Measurements from ENCODE around the gene RBM4. TPM values are rescaled to one million over a fixed set of nuclear protein-coding genes. Genes with fewer than 3 reads are reported as not detected.

Gene RBM4
- total and polyA plus RNA-seq, 9 donors: 98.1 to 167 (median 147) TPM

DNA sequence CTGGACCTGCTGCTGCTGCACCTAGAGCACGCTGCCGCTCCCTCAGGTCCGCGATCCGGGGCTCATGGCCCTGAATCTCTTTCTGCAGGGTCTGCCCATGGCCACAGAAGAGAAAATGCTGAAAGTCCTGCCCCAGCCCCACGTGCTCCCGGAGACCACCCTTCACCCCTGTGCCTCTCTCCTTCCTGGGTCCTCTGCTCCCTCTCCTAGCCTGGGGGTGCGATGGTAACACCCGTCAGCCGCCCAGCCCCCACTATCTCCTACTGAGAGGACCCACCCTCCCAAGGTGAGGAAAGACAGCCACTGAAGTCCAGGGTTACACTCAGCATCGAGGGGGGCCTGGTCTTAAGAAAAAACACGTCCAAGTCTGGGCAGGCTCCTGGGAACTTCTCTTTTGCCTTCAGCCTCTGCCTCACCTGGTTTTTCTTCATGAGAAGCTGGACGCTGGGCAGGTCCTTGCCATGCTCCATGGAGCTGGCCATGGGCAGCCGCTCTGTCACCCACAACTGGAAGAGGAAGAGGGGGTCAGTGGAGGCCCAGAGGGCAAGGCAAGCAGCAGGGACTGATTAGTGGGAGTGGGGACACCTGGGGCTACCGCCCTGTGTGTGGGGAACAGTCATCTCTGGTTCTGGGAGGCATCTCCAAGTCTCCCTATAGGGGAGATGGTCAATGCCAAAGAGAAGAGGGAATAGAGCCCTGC lies 55.0 kb downstream of the RBM4 start:
- no peak for DNase-seq
- WGBS (ENCODE audit: insufficient coverage): 91% methylated on average over 14 of the region's 15 CpGs
- peaks cover 6% of the 10 kb centered on the region for H3K4me1 ChIP-seq (ENCODE audit: control insufficient read depth, insufficient read depth, low read length)

DNA sequence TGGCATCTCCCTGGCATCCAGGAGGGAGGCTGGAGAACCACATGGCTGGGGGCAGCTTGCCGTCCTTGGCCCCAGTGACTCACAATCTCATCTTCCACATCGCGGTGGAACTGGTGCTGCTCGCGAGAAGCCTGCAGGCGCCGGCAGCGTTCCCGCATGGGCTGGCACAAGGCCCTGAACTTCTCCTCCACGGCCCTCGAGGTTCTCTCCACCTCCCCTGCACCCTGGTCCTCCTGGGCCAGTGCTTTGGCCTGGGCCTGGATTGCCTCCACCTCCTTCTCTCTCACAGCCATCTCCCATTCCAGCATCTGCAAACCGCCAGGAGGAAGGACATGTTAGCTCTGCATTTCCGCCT lies 55.5 kb downstream of the RBM4 start:
- Histone ChIP-seq H3K36me3 (ENCODE audit: control insufficient read depth, insufficient read depth, low read length) (peaks cover 11% of the 10 kb centered on the region), H3K27ac (ENCODE audit: low read length) (no peak overlapping the region), H3K27me3 (ENCODE audit: control insufficient read depth, insufficient read depth, low read length) (no peaks in the 10 kb centered on the region), H3K4me3 (ENCODE audit: low read length) (no peak overlapping the region), H3K9me3 (replicated peaks; ENCODE audit: control insufficient read depth, low read depth, low read length) (no peaks in the 10 kb centered on the region), H3K4me1 (ENCODE audit: control insufficient read depth, insufficient read depth, low read length) (peaks cover 1% of the 10 kb centered on the region)
- DNase-seq: no peak
- 87% methylated on average over 13 of the region's 13 CpGs for WGBS (ENCODE audit: insufficient coverage)

More for the DNA sequence above, 55.0 kb downstream of the RBM4 start:
- Histone ChIP-seq H3K27ac (ENCODE audit: low read length) (no peak overlapping the region), H3K9me3 (replicated peaks; ENCODE audit: control insufficient read depth, low read depth, low read length) (no peaks in the 10 kb centered on the region), H3K36me3 (ENCODE audit: control insufficient read depth, insufficient read depth, low read length) (peaks cover 7% of the 10 kb centered on the region), H3K27me3 (ENCODE audit: control insufficient read depth, insufficient read depth, low read length) (no peaks in the 10 kb centered on the region), H3K4me3 (ENCODE audit: low read length) (no peak overlapping the region)

DNA sequence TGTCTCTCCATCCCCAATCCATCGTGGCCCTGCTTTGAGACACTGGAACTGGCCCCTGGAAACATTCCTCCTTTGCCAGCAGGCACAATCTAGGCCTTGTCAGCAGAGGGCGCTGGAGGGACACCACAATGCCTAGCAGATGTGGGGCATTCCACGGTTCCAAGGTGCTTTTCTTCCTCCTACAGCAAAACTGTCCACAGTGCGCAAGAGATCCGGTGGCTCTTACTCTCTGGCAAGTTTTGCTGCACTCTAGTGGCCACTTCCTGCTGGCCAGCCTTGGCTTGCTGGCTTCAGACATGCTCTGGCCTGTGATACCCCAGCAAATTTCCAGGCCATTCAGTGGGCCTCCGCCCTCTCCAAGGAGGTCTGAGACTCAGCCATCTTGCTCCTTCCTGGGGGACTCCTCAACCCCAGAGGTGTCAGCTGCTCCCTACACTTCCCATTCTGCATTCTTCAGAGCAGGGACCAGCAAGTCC lies 56.3 kb downstream of the RBM4 start:
- H3K9me3 ChIP-seq (replicated peaks; ENCODE audit: control insufficient read depth, low read depth, low read length): peaks cover 5% of the 10 kb centered on the region
- peaks cover 18% of the 10 kb centered on the region for H3K36me3 ChIP-seq (ENCODE audit: control insufficient read depth, insufficient read depth, low read length)
- WGBS (ENCODE audit: insufficient coverage): 17% methylated on average over 6 of the region's 6 CpGs
- no peak overlapping the region for H3K4me3 ChIP-seq (ENCODE audit: low read length)
- DNase-seq: peak; percentile 91
- H3K27ac ChIP-seq (ENCODE audit: low read length): no peak overlapping the region
- H3K4me1 ChIP-seq (ENCODE audit: control insufficient read depth, insufficient read depth, low read length): no peaks in the 10 kb centered on the region
- no peaks in the 10 kb centered on the region for H3K27me3 ChIP-seq (ENCODE audit: control insufficient read depth, insufficient read depth, low read length)

Other genes with a start within 250 kb of the RBM4 start
- gene NPAS4, start 217.7 kb upstream of the RBM4 start, total RNA-seq: 0.27 TPM
- under 1 TPM in 7 of 8 donors, not detected in 1; 0.05 to 0.57 (median 0.14) TPM for gene NPAS4, start 217.7 kb upstream of the RBM4 start, polyA plus RNA-seq (ENCODE audit: insufficient read depth in 1 of 8, insufficient read length in 8 of 8, low replicate concordance in 1 of 8)
- gene MRPL11, start 199.9 kb upstream of the RBM4 start, total RNA-seq: 59.0 TPM
- 10 to 100 TPM; 49.6 to 62.4 (median 54.9) TPM for gene MRPL11, start 199.9 kb upstream of the RBM4 start, polyA plus RNA-seq (ENCODE audit: insufficient read depth in 1 of 8, insufficient read length in 8 of 8, low replicate concordance in 1 of 8)
- gene PELI3, start 171.8 kb upstream of the RBM4 start, total RNA-seq: 8.2 TPM
- gene PELI3, start 171.8 kb upstream of the RBM4 start, polyA plus RNA-seq (ENCODE audit: insufficient read depth in 1 of 8, insufficient read length in 8 of 8, low replicate concordance in 1 of 8): 1 to 10 TPM; 4.7 to 6.5 (median 5.7) TPM
- 22.3 TPM for gene DPP3, start 158.3 kb upstream of the RBM4 start, total RNA-seq
- gene DPP3, start 158.3 kb upstream of the RBM4 start, polyA plus RNA-seq (ENCODE audit: insufficient read depth in 1 of 8, insufficient read length in 8 of 8, low replicate concordance in 1 of 8): 10 to 100 TPM; 18.5 to 27.2 (median 23.1) TPM
- gene BBS1, start 128.1 kb upstream of the RBM4 start, total RNA-seq: 18.8 TPM
- gene BBS1, start 128.1 kb upstream of the RBM4 start, polyA plus RNA-seq (ENCODE audit: insufficient read depth in 1 of 8, insufficient read length in 8 of 8, low replicate concordance in 1 of 8): 10 to 100 TPM; 13.2 to 22.6 (median 17.4) TPM
- 3.5 TPM for gene ZDHHC24, start 92.7 kb upstream of the RBM4 start, total RNA-seq
- 1 to 10 TPM; 3.2 to 4.7 (median 3.8) TPM for gene ZDHHC24, start 92.7 kb upstream of the RBM4 start, polyA plus RNA-seq (ENCODE audit: insufficient read depth in 1 of 8, insufficient read length in 8 of 8, low replicate concordance in 1 of 8)
- 81.6 TPM for gene ACTN3, start 91.8 kb upstream of the RBM4 start, total RNA-seq
- 100 to 1,000 TPM in 2 of 8 donors, 10 to 100 TPM in 5, 1 to 10 TPM in 1; 8.3 to 162 (median 39.3) TPM for gene ACTN3, start 91.8 kb upstream of the RBM4 start, polyA plus RNA-seq (ENCODE audit: insufficient read depth in 1 of 8, insufficient read length in 8 of 8, low replicate concordance in 1 of 8)
- 29.0 TPM for gene CTSF, start 70.1 kb upstream of the RBM4 start, total RNA-seq
- 10 to 100 TPM; 22.4 to 36.7 (median 25.8) TPM for gene CTSF, start 70.1 kb upstream of the RBM4 start, polyA plus RNA-seq (ENCODE audit: insufficient read depth in 1 of 8, insufficient read length in 8 of 8, low replicate concordance in 1 of 8)
- 0.09 TPM for gene CCDC87, start 45.6 kb upstream of the RBM4 start, total RNA-seq
- under 1 TPM; 0.10 to 0.15 (median 0.13) TPM for gene CCDC87, start 45.6 kb upstream of the RBM4 start, polyA plus RNA-seq (ENCODE audit: insufficient read depth in 1 of 8, insufficient read length in 8 of 8, low replicate concordance in 1 of 8)
- 32.1 TPM for gene CCS, start 45.5 kb upstream of the RBM4 start, total RNA-seq
- 10 to 100 TPM; 30.1 to 49.2 (median 39.2) TPM for gene CCS, start 45.5 kb upstream of the RBM4 start, polyA plus RNA-seq (ENCODE audit: insufficient read depth in 1 of 8, insufficient read length in 8 of 8, low replicate concordance in 1 of 8)
- gene RBM14, start 22.1 kb upstream of the RBM4 start, total RNA-seq: 25.9 TPM
- 10 to 100 TPM; 35.2 to 56.5 (median 42.9) TPM for gene RBM14, start 22.1 kb upstream of the RBM4 start, polyA plus RNA-seq (ENCODE audit: insufficient read depth in 1 of 8, insufficient read length in 8 of 8, low replicate concordance in 1 of 8)
- 26.7 TPM for gene RBM4B, start 39.2 kb downstream of the RBM4 start, total RNA-seq
- 10 to 100 TPM; 28.3 to 42.8 (median 31.7) TPM for gene RBM4B, start 39.2 kb downstream of the RBM4 start, polyA plus RNA-seq (ENCODE audit: insufficient read depth in 1 of 8, insufficient read length in 8 of 8, low replicate concordance in 1 of 8)
- gene SPTBN2, start 90.5 kb downstream of the RBM4 start, total RNA-seq: 13.3 TPM
- gene SPTBN2, start 90.5 kb downstream of the RBM4 start, polyA plus RNA-seq (ENCODE audit: insufficient read depth in 1 of 8, insufficient read length in 8 of 8, low replicate concordance in 1 of 8): 10 to 100 TPM in 6 of 8 donors, 1 to 10 TPM in 2; 8.6 to 19.0 (median 16.9) TPM
- gene RCE1, start 204.7 kb downstream of the RBM4 start, total RNA-seq: 9.9 TPM
- gene RCE1, start 204.7 kb downstream of the RBM4 start, polyA plus RNA-seq (ENCODE audit: insufficient read depth in 1 of 8, insufficient read length in 8 of 8, low replicate concordance in 1 of 8): 10 to 100 TPM; 12.1 to 17.3 (median 14.0) TPM
- 24.0 TPM for gene LRFN4, start 218.4 kb downstream of the RBM4 start, total RNA-seq
- gene LRFN4, start 218.4 kb downstream of the RBM4 start, polyA plus RNA-seq (ENCODE audit: insufficient read depth in 1 of 8, insufficient read length in 8 of 8, low replicate concordance in 1 of 8): 10 to 100 TPM; 26.3 to 35.7 (median 32.2) TPM